Bone marrow (tissue), 2 donors: ENCODE data around the gene STK32B.
"Not testable (repeated sequence)": the region's sequence is repeated elsewhere in the genome, so short reads cannot be mapped to it uniquely, and the experiment has no call there.

ENCODE experiments used
- DNase-seq, 2 donors: peaks; one replicate each; lab custom pipeline; 2025; lab: John Stamatoyannopoulos, UW

Gene STK32B

GRCh38 chr4:5209862-5210261 lies 158.6 kb downstream of the STK32B start:
- no peak for DNase-seq

DNA sequence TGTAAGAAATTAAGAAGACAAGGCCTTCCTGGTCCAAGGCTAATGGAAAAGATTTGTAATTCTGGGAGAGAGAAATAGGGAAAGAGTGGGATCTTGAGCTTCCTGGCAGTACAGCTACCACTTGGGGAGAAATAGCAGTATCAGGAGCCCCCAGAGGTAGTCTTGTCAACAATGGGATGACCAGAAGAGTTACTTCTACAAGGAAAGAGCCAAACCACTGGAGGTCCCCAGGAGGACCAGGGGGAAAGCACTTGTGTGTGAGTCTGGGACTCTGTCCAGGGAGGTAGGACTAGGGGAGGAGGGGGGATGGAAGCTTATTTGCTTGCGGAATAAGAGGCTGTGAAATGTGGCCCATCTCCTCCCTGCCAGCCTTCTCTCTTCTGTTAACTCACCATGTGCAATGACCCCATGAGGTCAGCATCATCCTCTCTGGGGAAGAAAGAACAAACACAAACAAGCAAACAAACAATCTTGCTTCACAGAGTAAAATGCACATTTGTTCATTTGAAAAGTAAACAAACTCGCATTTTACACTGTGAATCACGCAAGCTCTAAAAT lies 160.1 kb downstream of the STK32B start:
- DNase-seq = no peak

GRCh38 chr4:5212255-5213013 lies 161.2 kb downstream of the STK32B start:
- DNase-seq = no peak

- no peak for DNase-seq
These were observed 161.9 kb downstream of the STK32B start for GRCh38 chr4:5213087-5213595.

GRCh38 chr4:5215321-5215720 lies 164.0 kb downstream of the STK32B start:
- no peak for DNase-seq

GRCh38 chr4:5217421-5217820 lies 166.1 kb downstream of the STK32B start:
- DNase-seq = no peak

DNA sequence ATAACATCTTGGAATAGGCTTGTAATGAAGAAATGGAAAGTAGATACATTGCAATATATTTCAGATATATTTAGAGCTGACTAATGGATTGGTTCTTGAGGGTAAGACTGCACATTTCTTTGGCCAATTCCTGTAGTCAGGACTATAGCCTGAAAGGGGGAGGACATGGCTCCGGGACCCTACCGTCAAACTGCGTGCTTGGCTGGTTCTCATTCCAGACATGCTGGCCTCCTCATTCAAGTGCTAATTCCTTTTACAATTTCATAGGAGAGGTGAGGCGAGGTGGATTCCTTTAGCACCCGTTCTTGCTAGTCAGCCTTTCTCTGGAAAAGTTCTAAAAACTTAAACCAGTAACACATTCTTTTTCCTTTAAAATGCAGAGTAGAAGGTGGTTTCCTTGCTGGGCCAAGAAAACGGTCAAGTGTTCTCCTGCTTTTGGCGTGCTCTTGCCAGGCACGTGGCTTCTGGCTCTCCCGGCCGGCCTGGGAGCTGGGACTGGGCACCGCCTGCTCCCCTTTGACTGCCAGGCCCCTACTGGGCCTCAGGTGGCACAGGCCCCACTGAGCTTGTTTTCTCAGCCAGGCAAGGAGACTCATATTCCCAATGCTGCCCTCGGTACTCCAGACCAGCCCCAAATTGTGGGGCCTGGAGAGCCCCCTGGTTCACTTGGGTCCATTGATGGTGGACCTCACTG lies 167.2 kb downstream of the STK32B start:
- DNase-seq = no peak

DNA sequence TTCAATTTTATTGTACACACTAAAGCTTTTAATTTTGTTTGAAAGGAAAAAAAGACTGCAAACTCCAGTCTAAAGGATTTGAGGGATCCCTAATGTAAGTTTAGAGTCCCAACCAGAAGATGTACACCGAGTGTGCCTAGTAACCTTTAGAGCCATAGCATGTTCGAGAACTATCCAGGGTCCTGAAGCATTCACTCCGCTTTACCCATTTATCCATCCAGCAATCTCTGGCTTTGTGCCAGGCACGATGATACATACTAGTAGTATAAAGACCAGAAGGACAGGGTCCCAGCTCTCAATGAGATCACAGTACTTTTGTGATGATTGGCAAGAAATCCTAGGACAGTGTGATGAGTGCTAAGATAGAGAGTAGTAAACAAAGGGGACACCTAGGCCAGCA lies 168.7 kb downstream of the STK32B start:
- DNase-seq = no peak

DNA sequence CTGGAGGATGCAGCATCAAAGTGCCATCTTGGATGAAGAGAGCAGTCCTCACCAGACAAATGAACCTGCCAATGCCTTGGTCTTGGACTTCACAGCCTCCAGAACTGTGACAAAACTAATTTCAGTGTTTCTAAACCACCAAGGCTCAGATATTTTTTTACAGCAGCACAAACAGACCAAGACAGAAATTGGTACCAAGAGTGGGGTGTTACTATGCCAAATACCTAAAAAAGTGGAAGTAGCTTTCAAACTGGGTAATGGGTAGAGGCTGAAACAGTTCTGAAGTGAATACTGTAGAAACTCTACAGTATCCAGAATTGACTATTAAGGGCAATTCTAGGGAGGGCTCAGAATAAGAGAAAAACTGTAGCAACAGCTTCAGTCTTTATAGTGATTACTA lies 170.8 kb downstream of the STK32B start:
- DNase-seq = no peak

DNA sequence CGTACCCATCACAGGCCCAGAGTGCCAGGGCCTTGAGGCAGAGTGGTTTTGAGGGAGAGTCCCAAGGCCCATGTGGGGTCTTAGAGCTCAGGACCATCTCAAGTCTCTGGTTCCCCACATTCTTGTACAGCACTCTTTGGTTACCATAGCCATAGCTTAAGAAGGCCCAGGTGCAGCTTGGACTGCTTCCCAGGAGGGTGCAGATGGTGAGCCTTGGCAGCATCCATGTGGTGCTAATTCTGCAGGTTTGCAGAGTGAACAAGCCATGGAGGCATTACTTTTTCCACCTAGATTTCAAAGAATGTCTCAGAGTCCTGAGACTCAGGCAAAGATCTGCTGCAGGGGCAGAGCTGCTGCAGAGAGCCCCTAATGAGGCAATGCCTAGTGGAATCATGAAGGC lies 171.7 kb downstream of the STK32B start:
- no peak for DNase-seq

GRCh38 chr4:5224340-5224739 lies 173.1 kb downstream of the STK32B start:
- DNase-seq = no peak

GRCh38 chr4:5232549-5232948 lies 181.3 kb downstream of the STK32B start:
- no peak for DNase-seq

DNA sequence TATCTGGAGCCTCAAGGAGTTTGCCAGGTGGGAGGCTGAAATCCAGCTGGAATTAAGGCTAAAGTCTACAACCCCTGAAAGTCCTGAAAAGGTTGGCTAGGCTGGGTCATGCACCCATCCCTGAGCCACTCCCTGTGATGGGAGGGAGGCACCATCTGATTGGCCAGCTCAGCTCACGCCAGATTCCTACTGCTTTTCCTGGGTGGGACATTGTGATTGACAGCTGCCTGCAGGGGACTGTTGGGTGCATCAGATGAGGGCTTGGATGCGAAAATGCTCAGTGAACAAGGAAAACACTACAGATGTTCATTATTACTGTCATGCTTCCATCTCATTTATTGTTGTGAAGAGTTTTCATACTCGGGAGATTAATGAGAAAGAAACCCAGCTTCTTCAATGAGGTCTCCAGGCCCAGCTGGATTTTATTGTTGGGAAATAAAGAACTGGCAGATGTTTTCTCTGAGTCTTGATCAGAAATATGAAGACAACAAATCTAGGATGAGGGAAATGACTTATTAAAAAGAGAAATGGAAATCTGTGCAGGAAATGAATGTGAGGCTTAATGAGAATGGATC lies 185.9 kb downstream of the STK32B start:
- no peak for DNase-seq

DNA sequence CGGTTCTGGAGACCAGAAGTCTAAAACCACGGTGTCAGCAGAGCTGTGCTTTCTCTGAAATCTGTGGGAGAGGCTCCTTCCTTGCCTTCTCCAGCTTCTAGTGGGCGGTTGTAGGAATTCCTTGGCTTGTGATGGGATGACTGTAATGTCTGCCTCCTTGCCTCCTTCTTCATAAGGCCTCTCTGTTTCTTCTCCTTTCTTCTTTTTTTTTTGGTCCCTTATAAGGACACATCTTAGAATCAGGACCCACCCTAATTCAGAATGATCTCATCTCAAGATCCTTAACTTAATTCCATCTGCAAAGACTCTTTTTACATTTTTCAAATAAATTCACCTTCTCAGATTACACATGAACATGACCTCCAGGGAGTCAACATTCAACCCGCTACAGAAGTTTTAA lies 186.9 kb downstream of the STK32B start:
- no peak for DNase-seq

DNA sequence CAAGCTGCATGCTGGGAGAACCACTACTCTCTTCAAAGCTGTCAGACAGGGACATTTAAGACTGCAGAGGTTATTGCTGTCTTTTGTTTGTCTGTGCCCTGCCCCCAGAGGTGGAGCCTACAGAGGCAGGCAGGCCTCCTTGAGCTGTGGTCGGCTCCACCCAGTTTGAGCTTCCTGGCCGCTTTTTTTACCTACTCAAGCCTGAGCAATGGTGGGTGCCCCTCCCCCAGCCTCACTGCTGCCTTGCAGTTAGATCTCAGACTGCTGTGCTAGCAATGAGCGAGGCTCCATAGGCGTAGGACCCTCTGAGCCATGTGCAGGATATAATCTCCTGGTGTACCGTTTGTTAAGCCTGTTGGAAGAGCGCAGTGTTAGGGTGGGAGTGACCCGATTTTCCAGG lies 195.8 kb downstream of the STK32B start:
- DNase-seq = not testable (repeated sequence)

DNA sequence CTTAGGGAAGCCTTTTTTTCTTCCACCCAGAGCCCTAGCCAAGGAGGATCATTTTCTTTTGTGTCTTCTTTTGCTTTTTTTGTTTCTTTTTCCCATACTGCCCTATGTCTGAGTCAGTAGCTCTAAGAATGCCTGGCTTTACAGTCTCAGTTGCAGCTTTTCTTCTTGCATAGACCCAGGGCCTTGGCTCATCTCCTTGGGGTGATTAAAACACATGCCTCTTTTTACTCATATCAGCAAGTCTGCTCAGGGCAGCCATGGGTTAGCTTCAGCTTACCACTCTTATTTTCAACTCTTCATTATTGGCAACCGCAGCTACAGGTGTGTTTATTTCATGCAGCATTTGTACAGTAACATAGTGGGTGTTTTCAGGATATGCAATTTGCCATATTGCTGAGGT lies 196.5 kb downstream of the STK32B start:
- no peak for DNase-seq

DNA sequence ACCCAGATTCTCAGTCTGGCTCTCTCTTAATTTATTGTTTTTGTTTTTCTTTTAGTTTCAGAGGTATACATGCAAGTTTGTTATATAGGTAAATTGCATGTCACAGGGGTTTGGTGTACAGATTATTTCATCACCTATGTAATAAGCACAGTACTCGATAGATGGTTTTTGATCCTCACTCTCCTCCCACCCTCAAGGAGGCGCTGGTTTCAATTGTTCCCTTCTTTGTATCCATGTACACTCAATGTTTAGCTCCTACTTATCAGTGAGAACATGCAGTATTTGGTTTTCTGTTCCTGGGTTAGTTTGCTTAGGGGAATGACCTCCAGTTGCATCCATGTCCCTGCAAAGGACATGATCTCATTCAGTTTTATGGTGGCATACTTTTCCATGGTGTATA lies 198.4 kb downstream of the STK32B start:
- DNase-seq = no peak

- not testable (repeated sequence) for DNase-seq
These were observed 199.3 kb downstream of the STK32B start for GRCh38 chr4:5250536-5250935.

DNA sequence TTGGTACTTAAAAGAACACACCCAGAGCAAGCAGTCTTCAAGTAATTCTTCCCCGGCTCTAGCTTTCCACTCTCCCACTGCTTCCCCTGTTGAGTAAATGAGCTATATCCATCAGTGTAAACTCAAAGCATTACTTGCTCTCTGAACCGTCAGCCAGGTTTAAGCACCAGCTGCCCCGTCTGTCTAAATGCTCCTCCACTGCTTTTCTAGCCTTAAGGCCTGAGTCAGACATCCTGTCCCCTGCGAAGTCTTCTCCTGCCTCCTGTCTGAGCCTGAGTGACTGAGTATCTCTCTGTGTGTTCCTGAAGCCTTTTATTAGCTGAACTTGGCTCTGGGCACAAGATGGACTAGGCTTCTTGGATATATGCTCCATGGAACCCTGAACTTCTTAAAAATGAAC lies 205.1 kb downstream of the STK32B start:
- no peak for DNase-seq

GRCh38 chr4:5257086-5257485 lies 205.8 kb downstream of the STK32B start:
- no peak for DNase-seq

GRCh38 chr4:5259471-5259870 lies 208.2 kb downstream of the STK32B start:
- DNase-seq = no peak

GRCh38 chr4:5260121-5260520 lies 208.8 kb downstream of the STK32B start:
- DNase-seq = no peak

GRCh38 chr4:5261866-5262265 lies 210.6 kb downstream of the STK32B start:
- DNase-seq = no peak
